Measurements from ENCODE around the gene COX4I2.
"Not testable (repeated sequence)": the region's sequence is repeated elsewhere in the genome, so short reads cannot be mapped to it uniquely, and the experiment has no call there.

The COX4I2 gene

GRCh38 chr20:31637660-31638059, at the start of gene COX4I2:
COX4I2 (plus strand) TSS chr20:31637912; CDS start chr20:31639018, 1,106 bp downstream.
- no peak for DNase-seq (ENCODE audit: low read depth in 4 of 4, low spot score in 1 of 4)

- no peak for DNase-seq (ENCODE audit: low read depth in 4 of 4, low spot score in 1 of 4)
These were observed 46.9 kb upstream of the COX4I2 start for GRCh38 chr20:31590717-31591225.

- no peak for DNase-seq (ENCODE audit: low read depth in 4 of 4, low spot score in 1 of 4)
These were observed 44.3 kb upstream of the COX4I2 start for GRCh38 chr20:31593221-31594001.

- no peak for DNase-seq (ENCODE audit: low read depth in 4 of 4, low spot score in 1 of 4)
These were observed 43.6 kb upstream of the COX4I2 start for GRCh38 chr20:31594002-31594557.

- DNase-seq (ENCODE audit: low read depth in 4 of 4, low spot score in 1 of 4) = no peak
These were observed 42.9 kb upstream of the COX4I2 start for GRCh38 chr20:31594558-31595379.

- no peak for DNase-seq (ENCODE audit: low read depth in 4 of 4, low spot score in 1 of 4)
These were observed 42.4 kb upstream of the COX4I2 start for GRCh38 chr20:31595380-31595653.

GRCh38 chr20:31595654-31596411, 41.9 kb upstream of the COX4I2 start:
- no peak for DNase-seq (ENCODE audit: low read depth in 4 of 4, low spot score in 1 of 4)

- not testable (repeated sequence) for DNase-seq (ENCODE audit: low read depth in 4 of 4, low spot score in 1 of 4)
These were observed 41.3 kb upstream of the COX4I2 start for GRCh38 chr20:31596412-31596715.

- DNase-seq (ENCODE audit: low read depth in 4 of 4, low spot score in 1 of 4) = no peak
These were observed 40.8 kb upstream of the COX4I2 start for GRCh38 chr20:31596831-31597480.

GRCh38 chr20:31597481-31597855, 40.2 kb upstream of the COX4I2 start:
- no peak for DNase-seq (ENCODE audit: low read depth in 4 of 4, low spot score in 1 of 4)

GRCh38 chr20:31602431-31602778, 35.3 kb upstream of the COX4I2 start:
- DNase-seq (ENCODE audit: low read depth in 4 of 4, low spot score in 1 of 4) = no peak

- DNase-seq (ENCODE audit: low read depth in 4 of 4, low spot score in 1 of 4) = peak in 1 of 4 experiments; percentile 35
These were observed 34.8 kb upstream of the COX4I2 start for GRCh38 chr20:31602779-31603441.

- peak; percentile 33 to 62 (median 40) for DNase-seq (ENCODE audit: low read depth in 4 of 4, low spot score in 1 of 4)
These were observed 33.7 kb upstream of the COX4I2 start for GRCh38 chr20:31603822-31604566.

- DNase-seq (ENCODE audit: low read depth in 4 of 4, low spot score in 1 of 4) = no peak
These were observed 33.1 kb upstream of the COX4I2 start for GRCh38 chr20:31604567-31605030.

GRCh38 chr20:31605031-31605901, 32.4 kb upstream of the COX4I2 start, which contains the start of gene ID1:
ID1 (plus strand) TSS chr20:31605289; CDS start chr20:31605388, 99 bp downstream.
- DNase-seq (ENCODE audit: low read depth in 4 of 4, low spot score in 1 of 4) = peak; percentile 63 to 86 (median 74)

- no peak for DNase-seq (ENCODE audit: low read depth in 4 of 4, low spot score in 1 of 4)
These were observed 31.6 kb upstream of the COX4I2 start for GRCh38 chr20:31605902-31606803.

- no peak for DNase-seq (ENCODE audit: low read depth in 4 of 4, low spot score in 1 of 4)
These were observed 30.7 kb upstream of the COX4I2 start for GRCh38 chr20:31606804-31607639.
